Endothelial cell of umbilical vein (primary cell): ENCODE measurements around the gene CARMIL1.

Source experiments
- EZH2 ChIP-seq: IDR thresholded peaks from 2 replicates; pipeline ENCODE4 v1.6.1; 2012; ENCODE audit warnings: borderline replicate concordance, low read depth, mild to moderate bottlenecking, moderate library complexity, low read length, inconsistent platforms; ENCODE audit not compliant: severe bottlenecking
- FOS ChIP-seq: IDR thresholded peaks from 2 replicates; pipeline ENCODE4 v1.6.1; 2011; ENCODE audit warnings: mild to moderate bottlenecking, low read length, moderate library complexity, borderline replicate concordance; ENCODE audit not compliant: insufficient read depth
- GATA2 ChIP-seq: IDR thresholded peaks from 2 replicates; pipeline ENCODE4 v1.7.0; 2011; ENCODE audit warnings: low read depth, mild to moderate bottlenecking, moderate library complexity, mixed read lengths, low read length; ENCODE audit not compliant: insufficient read length, insufficient read depth
- JUN ChIP-seq: IDR thresholded peaks from 2 replicates; pipeline ENCODE4 v1.6.1; 2011; ENCODE audit warnings: borderline replicate concordance, low read depth; ENCODE audit not compliant: insufficient read length, insufficient read depth
- POLR2A ChIP-seq: IDR thresholded peaks from 2 replicates; pipeline ENCODE4 v1.6.1; 2012; ENCODE audit warnings: low read depth, mild to moderate bottlenecking, control low read depth, low read length
- POLR2AphosphoS5 ChIP-seq: IDR thresholded peaks from 2 replicates; pipeline ENCODE4 v1.6.1; 2012; ENCODE audit warnings: low read depth, mild to moderate bottlenecking, control low read depth, low read length, moderate library complexity; ENCODE audit not compliant: insufficient read depth
- TF ChIP-seq, protein P1 (sequence below), 2 donors: IDR thresholded peaks; 1 replicate in 1 of 2; 2 replicates in 1 of 2; pipeline ENCODE4 v1.5.1; 2011; ENCODE audit warnings: low read length in 2 of 2, mild to moderate bottlenecking in 2 of 2, moderate library complexity in 2 of 2, control low read depth in 1 of 2, inconsistent platforms in 1 of 2, low read depth in 1 of 2; ENCODE audit not compliant: insufficient read depth in 1 of 2; ENCODE audit errors: extremely low read depth in 1 of 2
- TF ChIP-seq, protein P2 (sequence below): IDR thresholded peaks from 2 replicates; pipeline ENCODE4 v1.6.1; 2011; ENCODE audit not compliant: insufficient read depth, insufficient read length

DNA sequence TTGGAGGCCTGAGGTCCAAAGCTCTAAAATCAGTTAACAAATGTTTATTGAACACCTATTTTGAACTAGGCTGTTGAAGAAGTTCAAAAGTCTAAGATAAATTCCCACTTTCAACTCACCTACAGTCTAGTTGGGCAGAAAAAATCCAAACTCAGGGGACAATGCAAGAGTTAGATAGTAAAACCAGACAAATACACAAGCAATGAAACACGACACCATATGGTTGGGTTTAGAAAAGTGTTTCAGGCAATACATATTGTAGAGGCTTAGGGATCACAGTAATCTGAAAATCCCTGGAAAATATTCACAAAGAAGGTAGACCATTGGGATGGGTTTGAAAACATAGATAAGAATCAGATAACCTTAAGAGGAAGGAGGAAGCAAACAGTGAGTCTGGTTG is 1.3 kb upstream of the CARMIL1 start:
- TF ChIP-seq, protein P1, sequence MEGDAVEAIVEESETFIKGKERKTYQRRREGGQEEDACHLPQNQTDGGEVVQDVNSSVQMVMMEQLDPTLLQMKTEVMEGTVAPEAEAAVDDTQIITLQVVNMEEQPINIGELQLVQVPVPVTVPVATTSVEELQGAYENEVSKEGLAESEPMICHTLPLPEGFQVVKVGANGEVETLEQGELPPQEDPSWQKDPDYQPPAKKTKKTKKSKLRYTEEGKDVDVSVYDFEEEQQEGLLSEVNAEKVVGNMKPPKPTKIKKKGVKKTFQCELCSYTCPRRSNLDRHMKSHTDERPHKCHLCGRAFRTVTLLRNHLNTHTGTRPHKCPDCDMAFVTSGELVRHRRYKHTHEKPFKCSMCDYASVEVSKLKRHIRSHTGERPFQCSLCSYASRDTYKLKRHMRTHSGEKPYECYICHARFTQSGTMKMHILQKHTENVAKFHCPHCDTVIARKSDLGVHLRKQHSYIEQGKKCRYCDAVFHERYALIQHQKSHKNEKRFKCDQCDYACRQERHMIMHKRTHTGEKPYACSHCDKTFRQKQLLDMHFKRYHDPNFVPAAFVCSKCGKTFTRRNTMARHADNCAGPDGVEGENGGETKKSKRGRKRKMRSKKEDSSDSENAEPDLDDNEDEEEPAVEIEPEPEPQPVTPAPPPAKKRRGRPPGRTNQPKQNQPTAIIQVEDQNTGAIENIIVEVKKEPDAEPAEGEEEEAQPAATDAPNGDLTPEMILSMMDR (IDR thresholded peaks at IDR 0.05; ENCODE audit: extremely low read depth in 1 of 2, insufficient read depth in 1 of 2, low read depth in 1 of 2, low read length in 2 of 2), result no peak
- TF ChIP-seq POLR2AphosphoS5, result no peak
- TF ChIP-seq, protein P2, sequence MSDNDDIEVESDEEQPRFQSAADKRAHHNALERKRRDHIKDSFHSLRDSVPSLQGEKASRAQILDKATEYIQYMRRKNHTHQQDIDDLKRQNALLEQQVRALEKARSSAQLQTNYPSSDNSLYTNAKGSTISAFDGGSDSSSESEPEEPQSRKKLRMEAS, result no peak
- no peak for TF ChIP-seq EZH2
- TF ChIP-seq GATA2, result no peak
- TF ChIP-seq FOS, result no peak
- no peak for TF ChIP-seq POLR2A
- TF ChIP-seq JUN, result no peak
